Measurements from ENCODE around the gene NAPA.

The NAPA gene

GRCh38 chr19:47512183-47512947, 2.5 kb downstream of the NAPA start:
- peak overlapping the region; percentile 34 for H3K27ac ChIP-seq (replicated peaks)
- TF ChIP-seq GABPA (IDR thresholded peaks at IDR 0.05; ENCODE audit: low read depth) (no peak), POLR2AphosphoS5 (IDR thresholded peaks at IDR 0.05; ENCODE audit: low read depth) (no peak), SPI1 (IDR thresholded peaks at IDR 0.05; ENCODE audit: borderline replicate concordance, low read depth) (no peak)
- TF ChIP-seq, protein P1, sequence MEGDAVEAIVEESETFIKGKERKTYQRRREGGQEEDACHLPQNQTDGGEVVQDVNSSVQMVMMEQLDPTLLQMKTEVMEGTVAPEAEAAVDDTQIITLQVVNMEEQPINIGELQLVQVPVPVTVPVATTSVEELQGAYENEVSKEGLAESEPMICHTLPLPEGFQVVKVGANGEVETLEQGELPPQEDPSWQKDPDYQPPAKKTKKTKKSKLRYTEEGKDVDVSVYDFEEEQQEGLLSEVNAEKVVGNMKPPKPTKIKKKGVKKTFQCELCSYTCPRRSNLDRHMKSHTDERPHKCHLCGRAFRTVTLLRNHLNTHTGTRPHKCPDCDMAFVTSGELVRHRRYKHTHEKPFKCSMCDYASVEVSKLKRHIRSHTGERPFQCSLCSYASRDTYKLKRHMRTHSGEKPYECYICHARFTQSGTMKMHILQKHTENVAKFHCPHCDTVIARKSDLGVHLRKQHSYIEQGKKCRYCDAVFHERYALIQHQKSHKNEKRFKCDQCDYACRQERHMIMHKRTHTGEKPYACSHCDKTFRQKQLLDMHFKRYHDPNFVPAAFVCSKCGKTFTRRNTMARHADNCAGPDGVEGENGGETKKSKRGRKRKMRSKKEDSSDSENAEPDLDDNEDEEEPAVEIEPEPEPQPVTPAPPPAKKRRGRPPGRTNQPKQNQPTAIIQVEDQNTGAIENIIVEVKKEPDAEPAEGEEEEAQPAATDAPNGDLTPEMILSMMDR (IDR thresholded peaks at IDR 0.05; ENCODE audit: insufficient read depth, low read length), result no peak
- TF ChIP-seq, protein P2, sequence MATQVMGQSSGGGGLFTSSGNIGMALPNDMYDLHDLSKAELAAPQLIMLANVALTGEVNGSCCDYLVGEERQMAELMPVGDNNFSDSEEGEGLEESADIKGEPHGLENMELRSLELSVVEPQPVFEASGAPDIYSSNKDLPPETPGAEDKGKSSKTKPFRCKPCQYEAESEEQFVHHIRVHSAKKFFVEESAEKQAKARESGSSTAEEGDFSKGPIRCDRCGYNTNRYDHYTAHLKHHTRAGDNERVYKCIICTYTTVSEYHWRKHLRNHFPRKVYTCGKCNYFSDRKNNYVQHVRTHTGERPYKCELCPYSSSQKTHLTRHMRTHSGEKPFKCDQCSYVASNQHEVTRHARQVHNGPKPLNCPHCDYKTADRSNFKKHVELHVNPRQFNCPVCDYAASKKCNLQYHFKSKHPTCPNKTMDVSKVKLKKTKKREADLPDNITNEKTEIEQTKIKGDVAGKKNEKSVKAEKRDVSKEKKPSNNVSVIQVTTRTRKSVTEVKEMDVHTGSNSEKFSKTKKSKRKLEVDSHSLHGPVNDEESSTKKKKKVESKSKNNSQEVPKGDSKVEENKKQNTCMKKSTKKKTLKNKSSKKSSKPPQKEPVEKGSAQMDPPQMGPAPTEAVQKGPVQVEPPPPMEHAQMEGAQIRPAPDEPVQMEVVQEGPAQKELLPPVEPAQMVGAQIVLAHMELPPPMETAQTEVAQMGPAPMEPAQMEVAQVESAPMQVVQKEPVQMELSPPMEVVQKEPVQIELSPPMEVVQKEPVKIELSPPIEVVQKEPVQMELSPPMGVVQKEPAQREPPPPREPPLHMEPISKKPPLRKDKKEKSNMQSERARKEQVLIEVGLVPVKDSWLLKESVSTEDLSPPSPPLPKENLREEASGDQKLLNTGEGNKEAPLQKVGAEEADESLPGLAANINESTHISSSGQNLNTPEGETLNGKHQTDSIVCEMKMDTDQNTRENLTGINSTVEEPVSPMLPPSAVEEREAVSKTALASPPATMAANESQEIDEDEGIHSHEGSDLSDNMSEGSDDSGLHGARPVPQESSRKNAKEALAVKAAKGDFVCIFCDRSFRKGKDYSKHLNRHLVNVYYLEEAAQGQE (IDR thresholded peaks at IDR 0.05; ENCODE audit: insufficient replicate concordance, low read depth), result no peak
- no peak overlapping the region for H3K4me3 ChIP-seq (replicated peaks; ENCODE audit: insufficient read depth, low read length)
- DNase-seq (ENCODE audit: low read depth in 1 of 2, low spot score in 1 of 2), result peak in 1 of 2 experiments; percentile 54
- H3K27me3 ChIP-seq (ENCODE audit: insufficient read depth, poor library complexity, severe bottlenecking), result no peaks in the 10 kb centered on the region

DNA sequence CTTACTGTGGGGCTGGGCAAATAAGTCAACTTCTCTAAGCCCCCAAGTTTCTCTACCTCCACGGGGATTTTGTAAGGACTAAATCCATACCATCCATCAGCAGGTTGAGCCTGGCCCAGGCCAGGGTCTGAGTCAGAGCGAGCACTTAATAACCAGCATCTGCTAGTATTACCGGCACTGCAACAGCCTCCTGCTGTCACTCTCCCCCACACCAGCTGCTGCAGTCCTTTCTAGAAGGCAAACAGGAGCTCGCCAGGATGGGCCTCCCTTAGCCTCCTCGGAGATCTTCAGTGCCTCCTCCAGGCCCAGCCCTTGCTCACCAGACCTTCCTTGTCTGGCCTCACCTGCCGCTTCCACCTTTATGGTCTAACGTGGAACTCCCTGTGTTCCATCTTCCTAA, 3.2 kb downstream of the NAPA start:
- H3K27me3 ChIP-seq (ENCODE audit: insufficient read depth, poor library complexity, severe bottlenecking), result no peaks in the 10 kb centered on the region
- DNase-seq (ENCODE audit: low read depth in 1 of 2, low spot score in 1 of 2), result no peak
- TF ChIP-seq, protein P2 (IDR thresholded peaks at IDR 0.05; ENCODE audit: insufficient replicate concordance, low read depth), result no peak
- TF ChIP-seq, protein P1 (IDR thresholded peaks at IDR 0.05; ENCODE audit: insufficient read depth, low read length), result no peak
- TF ChIP-seq GABPA (IDR thresholded peaks at IDR 0.05; ENCODE audit: low read depth) (no peak), SPI1 (IDR thresholded peaks at IDR 0.05; ENCODE audit: borderline replicate concordance, low read depth) (no peak), POLR2AphosphoS5 (IDR thresholded peaks at IDR 0.05; ENCODE audit: low read depth) (no peak)
- H3K27ac ChIP-seq (replicated peaks), result no peak overlapping the region
- H3K4me3 ChIP-seq (replicated peaks; ENCODE audit: insufficient read depth, low read length), result no peak overlapping the region

- DNase-seq (ENCODE audit: low read depth in 1 of 2, low spot score in 1 of 2), result no peak
- TF ChIP-seq, protein P1 (IDR thresholded peaks at IDR 0.05; ENCODE audit: insufficient read depth, low read length), result no peak
- TF ChIP-seq, protein P2 (IDR thresholded peaks at IDR 0.05; ENCODE audit: insufficient replicate concordance, low read depth), result no peak
- TF ChIP-seq GABPA (IDR thresholded peaks at IDR 0.05; ENCODE audit: low read depth), result no peak
- no peak for TF ChIP-seq SPI1 (IDR thresholded peaks at IDR 0.05; ENCODE audit: borderline replicate concordance, low read depth)
- Histone ChIP-seq H3K4me3 (replicated peaks; ENCODE audit: insufficient read depth, low read length) (no peak overlapping the region), H3K27ac (replicated peaks) (no peak overlapping the region), H3K27me3 (ENCODE audit: insufficient read depth, poor library complexity, severe bottlenecking) (no peaks in the 10 kb centered on the region)
Measured at GRCh38 chr19:47511128-47511517, 3.7 kb downstream of the NAPA start.
